Kidney (tissue), 14 donors: ENCODE measurements around the gene GALNT7. TPM values are rescaled to one million over a fixed set of nuclear protein-coding genes. Genes with fewer than 3 reads are reported as not detected.

Experiments used
- DNase-seq, 5 donors: peaks; one replicate each; pipeline ENCODE4 v3.0.0-alpha.2; 2013 to 2020
- FAIRE-seq: peaks from 2 replicates; lab custom pipeline; 2012; peaks lifted over from hg19 to GRCh38; lab: Jason Lieb, UNC
- H3K27ac ChIP-seq, 2 donors: one replicate each; pipeline ENCODE4 v1.7.0; 2013; ENCODE audit warnings: low read depth in 2 of 2, low read length in 2 of 2, inconsistent platforms in 1 of 2
- H3K27me3 ChIP-seq: one replicate; pipeline ENCODE4 v1.7.1; 2013; ENCODE audit warnings: low read length, inconsistent platforms; ENCODE audit not compliant: control insufficient read depth, insufficient read depth
- H3K36me3 ChIP-seq, 3 donors: one replicate each; pipeline versions ENCODE4 v1.7.0 to v1.7.1; 2013; ENCODE audit warnings: low read length in 3 of 3, control low read depth in 1 of 3, inconsistent platforms in 1 of 3; ENCODE audit not compliant: insufficient read depth in 3 of 3, control insufficient read depth in 2 of 3
- H3K4me1 ChIP-seq, 3 donors: one replicate each; pipeline versions ENCODE4 v1.7.0 to v1.7.1; 2013; ENCODE audit warnings: low read length in 3 of 3, inconsistent platforms in 1 of 3, low read depth in 1 of 3; ENCODE audit not compliant: control insufficient read depth in 2 of 3, insufficient read depth in 2 of 3
- H3K4me3 ChIP-seq, 3 donors: one replicate each; pipeline versions ENCODE4 v1.7.0 to v1.8.1; 2013; ENCODE audit warnings: low read length in 3 of 3, control low read depth in 1 of 3, inconsistent platforms in 1 of 3
- H3K9ac ChIP-seq, 3 donors: one replicate each; pipeline versions ENCODE4 v1.7.0 to v1.7.1; 2013; ENCODE audit warnings: low read length in 3 of 3, control low read depth in 1 of 3, inconsistent platforms in 1 of 3
- H3K9me3 ChIP-seq, 3 donors: one replicate each; pipeline versions ENCODE4 v1.7.0 to v1.7.1; 2013; ENCODE audit warnings: low read length in 3 of 3, control low read depth in 1 of 3, inconsistent platforms in 1 of 3; ENCODE audit not compliant: control insufficient read depth in 2 of 3, insufficient read depth in 1 of 3
- intact Hi-C: fragments of 100-400 bp; cut with DNase I; formaldehyde crosslinking; loops from one replicate; pipeline ENCODE4 v1.11.1; 2022
- polyA plus RNA-seq: library from polyadenylated mRNA; stranded (reverse); fragments of 350-450 nt; fragmentation: Illumina TruSeq; extraction: RNeasy Lipid Tissue Mini Kit (QIAGEN cat#74804); gene quantifications from one replicate; pipeline ENCODE4 v1.2.3, GENCODE V29; 2014; ENCODE audit warnings: low read depth, low replicate concordance; ENCODE audit not compliant: insufficient read depth
- total RNA-seq: library from RNA; stranded (reverse); fragmentation: NEBNext Ultra II Directional; extraction: Animal tissue kit (Norgen Biotek cat#: 25700); gene quantifications from one replicate; pipeline ENCODE4 v1.2.1, GENCODE V29; 2021
- TF ChIP-seq, protein P1 (sequence below): IDR thresholded peaks from 3 replicates; pipeline ENCODE4 v1.5.1; 2012; ENCODE audit warnings: mild to moderate bottlenecking, moderate library complexity, borderline replicate concordance; ENCODE audit not compliant: insufficient read depth; ENCODE audit errors: extremely low read depth
- donor health status: control.
- donor health status: control.
- donor health status: control.
- donor health status: control.
- donor health status: control.
- donor health status: DM: yes; HTN: yes; CAD: no.
- donor health status: Normal renal cell carcinoma (clear cell type).

The GALNT7 gene
- total and polyA plus RNA-seq, 2 donors from 2014 or later, result 3.8 to 25.6 TPM

GRCh38 chr4:173200103-173200884 lies 31.7 kb downstream of the GALNT7 start:
- Histone ChIP-seq H3K9ac (no peak overlapping the region), H3K27me3 (no peaks in the 10 kb centered on the region), H3K4me1 (no peaks in the 10 kb centered on the region), H3K9me3 (peaks cover 0 to 4% (median 0%) of the 10 kb centered on the region in 3 donors), H3K36me3 (no peaks in the 10 kb centered on the region), H3K27ac (no peak overlapping the region), H3K4me3 (no peak overlapping the region)
- no peak for DNase-seq
- intact Hi-C loops, result no loop called here
- TF ChIP-seq, protein P1, sequence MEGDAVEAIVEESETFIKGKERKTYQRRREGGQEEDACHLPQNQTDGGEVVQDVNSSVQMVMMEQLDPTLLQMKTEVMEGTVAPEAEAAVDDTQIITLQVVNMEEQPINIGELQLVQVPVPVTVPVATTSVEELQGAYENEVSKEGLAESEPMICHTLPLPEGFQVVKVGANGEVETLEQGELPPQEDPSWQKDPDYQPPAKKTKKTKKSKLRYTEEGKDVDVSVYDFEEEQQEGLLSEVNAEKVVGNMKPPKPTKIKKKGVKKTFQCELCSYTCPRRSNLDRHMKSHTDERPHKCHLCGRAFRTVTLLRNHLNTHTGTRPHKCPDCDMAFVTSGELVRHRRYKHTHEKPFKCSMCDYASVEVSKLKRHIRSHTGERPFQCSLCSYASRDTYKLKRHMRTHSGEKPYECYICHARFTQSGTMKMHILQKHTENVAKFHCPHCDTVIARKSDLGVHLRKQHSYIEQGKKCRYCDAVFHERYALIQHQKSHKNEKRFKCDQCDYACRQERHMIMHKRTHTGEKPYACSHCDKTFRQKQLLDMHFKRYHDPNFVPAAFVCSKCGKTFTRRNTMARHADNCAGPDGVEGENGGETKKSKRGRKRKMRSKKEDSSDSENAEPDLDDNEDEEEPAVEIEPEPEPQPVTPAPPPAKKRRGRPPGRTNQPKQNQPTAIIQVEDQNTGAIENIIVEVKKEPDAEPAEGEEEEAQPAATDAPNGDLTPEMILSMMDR, result no peak
- FAIRE-seq, result no peak

DNA sequence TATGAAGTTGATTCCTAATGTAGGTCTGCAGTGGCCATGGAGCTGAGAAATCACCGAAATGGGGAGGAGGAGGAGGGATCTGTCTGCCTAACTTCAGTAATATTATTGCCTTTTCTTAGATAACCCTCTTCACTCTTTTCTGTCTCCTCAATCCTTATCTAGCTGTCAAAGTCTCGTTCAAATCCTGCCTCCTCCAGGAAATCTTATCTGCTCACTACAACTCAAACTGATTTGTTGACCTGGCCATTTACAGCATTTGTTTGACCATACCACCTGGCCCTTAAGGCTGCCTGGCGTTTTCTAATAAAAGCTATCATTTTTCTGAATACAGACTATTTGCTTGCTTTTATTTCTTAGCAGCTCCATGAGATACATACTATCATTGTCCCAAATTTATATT lies 33.8 kb downstream of the GALNT7 start:
- TF ChIP-seq, protein P1, result no peak
- H3K9ac ChIP-seq, result no peak overlapping the region
- no peak overlapping the region for H3K27ac ChIP-seq
- no peaks in the 10 kb centered on the region for H3K27me3 ChIP-seq
- peaks cover 0 to 4% (median 0%) of the 10 kb centered on the region in 3 donors for H3K9me3 ChIP-seq
- DNase-seq (no peak), FAIRE-seq (no peak)
- no peaks in the 10 kb centered on the region for H3K4me1 ChIP-seq
- no peak overlapping the region for H3K4me3 ChIP-seq
- no peaks in the 10 kb centered on the region for H3K36me3 ChIP-seq
- intact Hi-C loops, result no loop called here

DNA sequence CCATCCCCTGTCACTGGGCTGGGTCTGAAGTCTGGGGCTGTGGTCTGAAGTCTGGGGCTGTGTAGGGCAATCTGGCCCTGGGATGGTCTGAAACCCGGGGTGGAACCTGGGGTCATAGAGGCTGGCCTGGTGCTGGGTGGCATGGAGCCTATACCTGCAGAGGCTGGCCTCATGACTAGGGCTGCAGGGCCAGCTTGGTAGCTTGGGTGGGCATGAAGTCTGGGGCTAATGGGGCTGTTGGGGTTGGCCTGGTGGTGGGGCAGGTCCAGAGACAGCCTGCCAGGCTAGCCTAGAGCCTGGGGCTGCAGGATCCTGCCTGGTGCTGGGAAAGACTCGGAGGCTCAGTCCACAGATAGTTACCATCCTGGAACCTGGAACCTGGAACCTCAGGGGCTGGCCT lies 37.0 kb downstream of the GALNT7 start:
- no peak overlapping the region for H3K27ac ChIP-seq
- intact Hi-C loops, result no loop called here
- H3K27me3 ChIP-seq, result no peaks in the 10 kb centered on the region
- no peaks in the 10 kb centered on the region for H3K36me3 ChIP-seq
- H3K4me1 ChIP-seq, result no peaks in the 10 kb centered on the region
- TF ChIP-seq, protein P1, result no peak
- no peak for FAIRE-seq
- H3K9ac ChIP-seq, result no peak overlapping the region
- peaks cover 0 to 4% (median 0%) of the 10 kb centered on the region in 3 donors for H3K9me3 ChIP-seq
- no peak for DNase-seq
- H3K4me3 ChIP-seq, result no peak overlapping the region
